ENCODE measurements around the gene PRLH. TPM values are rescaled to one million over a fixed set of nuclear protein-coding genes. Genes with fewer than 3 reads are reported as not detected.
"Not testable (repeated sequence)": the region's sequence is repeated elsewhere in the genome, so short reads cannot be mapped to it uniquely, and the experiment has no call there.

PRLH gene
- total RNA-seq, 1 donor: not detected

DNA sequence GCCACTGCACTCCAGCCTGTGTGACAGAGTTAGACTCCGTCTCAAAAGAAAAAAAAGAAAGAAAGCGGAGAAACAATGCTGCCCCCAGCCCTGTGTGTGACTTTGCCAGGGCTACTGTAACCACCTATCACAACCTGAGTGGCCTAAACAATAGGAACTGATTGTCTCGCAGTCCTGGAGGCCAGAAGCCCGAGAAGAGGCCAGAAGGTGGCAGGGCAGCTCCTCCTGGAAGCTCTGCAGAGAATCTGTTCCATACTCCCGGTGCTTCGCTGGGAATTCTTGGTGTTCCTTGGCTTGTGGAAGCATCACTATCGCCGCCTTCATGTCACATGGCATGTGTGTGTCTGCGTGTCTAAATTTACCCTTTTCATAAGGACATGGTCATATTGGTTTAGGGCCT lies 38.6 kb downstream of the PRLH start:
- DNase-seq (ENCODE audit: low read depth): peak; percentile 37
- TF ChIP-seq, protein P1, sequence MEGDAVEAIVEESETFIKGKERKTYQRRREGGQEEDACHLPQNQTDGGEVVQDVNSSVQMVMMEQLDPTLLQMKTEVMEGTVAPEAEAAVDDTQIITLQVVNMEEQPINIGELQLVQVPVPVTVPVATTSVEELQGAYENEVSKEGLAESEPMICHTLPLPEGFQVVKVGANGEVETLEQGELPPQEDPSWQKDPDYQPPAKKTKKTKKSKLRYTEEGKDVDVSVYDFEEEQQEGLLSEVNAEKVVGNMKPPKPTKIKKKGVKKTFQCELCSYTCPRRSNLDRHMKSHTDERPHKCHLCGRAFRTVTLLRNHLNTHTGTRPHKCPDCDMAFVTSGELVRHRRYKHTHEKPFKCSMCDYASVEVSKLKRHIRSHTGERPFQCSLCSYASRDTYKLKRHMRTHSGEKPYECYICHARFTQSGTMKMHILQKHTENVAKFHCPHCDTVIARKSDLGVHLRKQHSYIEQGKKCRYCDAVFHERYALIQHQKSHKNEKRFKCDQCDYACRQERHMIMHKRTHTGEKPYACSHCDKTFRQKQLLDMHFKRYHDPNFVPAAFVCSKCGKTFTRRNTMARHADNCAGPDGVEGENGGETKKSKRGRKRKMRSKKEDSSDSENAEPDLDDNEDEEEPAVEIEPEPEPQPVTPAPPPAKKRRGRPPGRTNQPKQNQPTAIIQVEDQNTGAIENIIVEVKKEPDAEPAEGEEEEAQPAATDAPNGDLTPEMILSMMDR (IDR thresholded peaks at IDR 0.05; ENCODE audit: insufficient read depth, low read depth, low read length): peak; percentile 42
- H3K4me3 ChIP-seq (ENCODE audit: low read depth, low read length): no peak overlapping the region

DNA sequence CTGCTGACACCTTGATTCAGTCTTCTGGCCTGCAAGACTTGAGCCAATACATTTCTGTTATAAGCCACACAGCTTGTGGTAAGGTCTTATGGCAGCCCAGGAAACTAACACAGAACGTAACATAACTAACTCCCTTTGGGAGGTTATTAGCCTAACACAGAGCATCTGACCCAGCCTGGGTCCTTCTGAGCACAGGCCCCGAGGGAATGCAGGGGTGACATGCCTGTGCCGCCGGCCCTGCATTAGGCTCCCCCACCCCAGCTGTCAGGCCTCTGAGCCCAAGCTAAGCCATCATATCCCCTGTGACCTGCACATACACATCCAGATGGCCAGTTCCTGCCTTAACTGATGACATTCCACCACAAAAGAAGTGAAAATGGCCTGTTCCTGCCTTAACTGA lies 40.1 kb downstream of the PRLH start:
- not testable (repeated sequence) for DNase-seq (ENCODE audit: low read depth); H3K4me3 ChIP-seq (ENCODE audit: low read depth, low read length)

DNA sequence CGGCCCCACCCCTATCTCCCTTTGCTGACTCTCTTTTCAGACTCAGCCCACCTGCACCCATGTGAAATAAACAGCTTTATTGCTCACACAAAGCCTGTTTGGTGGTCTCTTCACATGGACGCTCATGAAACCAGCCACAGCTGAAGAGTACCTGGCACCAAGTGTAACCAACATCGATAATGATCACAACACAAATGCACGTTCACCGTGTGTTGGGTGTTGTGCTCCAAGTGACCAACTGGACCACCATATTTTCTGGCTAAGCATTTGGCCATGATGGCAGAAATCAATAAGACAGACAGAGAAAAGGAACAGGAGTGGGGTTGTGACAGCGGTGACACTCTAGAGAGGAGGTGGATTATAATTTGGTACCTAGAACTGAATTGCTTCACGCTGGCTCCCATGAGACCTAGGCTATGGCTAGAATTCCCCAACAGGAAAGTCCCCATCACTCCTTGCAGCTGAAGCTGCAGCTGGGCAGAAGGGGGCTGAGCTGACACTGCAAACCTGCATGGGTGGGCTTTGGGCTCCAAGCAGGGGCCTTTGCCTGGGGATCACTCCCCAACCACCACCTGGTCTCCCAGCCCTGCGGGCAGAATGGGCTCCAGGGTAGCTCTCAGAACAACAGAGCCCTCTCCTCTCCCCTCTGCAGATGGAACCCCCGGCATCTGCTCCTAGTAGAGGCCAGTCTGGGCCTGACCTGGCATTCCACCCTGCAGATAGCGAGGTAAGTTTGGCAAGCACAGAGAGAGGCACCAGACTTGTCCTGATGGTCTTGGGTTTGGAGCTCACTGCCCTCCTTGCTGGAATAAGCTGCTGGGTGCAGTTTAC lies 46.4 kb downstream of the PRLH start:
- TF ChIP-seq, protein P1 (IDR thresholded peaks at IDR 0.05; ENCODE audit: insufficient read depth, low read depth, low read length): no peak
- no peak overlapping the region for H3K4me3 ChIP-seq (ENCODE audit: low read depth, low read length)
- DNase-seq (ENCODE audit: low read depth): no peak

DNA sequence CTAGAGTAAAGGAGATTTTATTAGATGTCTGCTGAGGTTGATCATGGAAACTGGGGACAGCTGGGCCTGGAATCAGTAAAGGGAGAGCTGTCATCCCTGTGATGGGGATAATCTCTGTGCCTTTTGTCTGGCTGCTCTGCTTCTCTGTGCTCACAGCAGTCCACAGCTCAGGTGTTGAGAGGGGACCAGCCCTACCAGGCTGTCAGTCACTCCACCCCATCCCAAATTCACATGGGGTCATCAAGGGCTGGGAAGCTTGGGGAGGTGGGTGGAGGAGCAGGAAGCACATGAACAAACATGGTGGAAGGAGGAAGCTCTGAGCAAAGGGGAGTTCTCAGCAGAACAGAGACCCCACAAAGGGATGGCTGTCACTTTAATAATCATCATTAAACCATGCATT lies 47.3 kb downstream of the PRLH start:
- TF ChIP-seq, protein P1 (IDR thresholded peaks at IDR 0.05; ENCODE audit: insufficient read depth, low read depth, low read length): no peak
- no peak for DNase-seq (ENCODE audit: low read depth)
- H3K4me3 ChIP-seq (ENCODE audit: low read depth, low read length): no peak overlapping the region

DNA sequence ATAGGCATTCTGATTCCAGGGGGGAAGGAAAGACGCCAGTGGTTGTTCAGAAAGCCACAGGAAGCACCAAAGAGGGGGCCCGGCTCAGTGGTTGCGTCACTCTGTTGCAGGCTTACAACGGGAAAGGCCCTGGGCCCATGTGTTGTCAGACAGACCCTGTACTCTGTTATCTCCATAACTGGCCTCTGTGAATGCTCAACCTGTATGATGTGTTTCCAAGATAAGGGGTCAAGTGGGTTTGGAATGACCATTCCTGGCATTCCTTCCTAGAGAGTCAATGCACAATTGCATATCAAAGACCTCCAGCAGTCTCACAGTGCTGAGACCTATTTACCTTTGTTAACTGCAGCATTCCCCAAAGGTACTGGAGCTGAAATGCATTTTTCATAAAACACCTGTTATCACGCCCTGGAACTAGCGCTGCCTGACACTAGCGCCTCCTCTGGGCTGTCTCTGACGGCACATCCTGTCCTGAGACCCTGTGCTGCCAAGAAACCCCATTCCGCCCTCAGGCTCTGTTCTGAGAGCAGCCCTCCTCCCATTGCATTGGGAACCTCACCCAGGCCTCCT lies 47.9 kb downstream of the PRLH start:
- peak; percentile 70 for DNase-seq (ENCODE audit: low read depth)
- H3K4me3 ChIP-seq (ENCODE audit: low read depth, low read length): no peak overlapping the region
- TF ChIP-seq, protein P1 (IDR thresholded peaks at IDR 0.05; ENCODE audit: insufficient read depth, low read depth, low read length): no peak

DNA sequence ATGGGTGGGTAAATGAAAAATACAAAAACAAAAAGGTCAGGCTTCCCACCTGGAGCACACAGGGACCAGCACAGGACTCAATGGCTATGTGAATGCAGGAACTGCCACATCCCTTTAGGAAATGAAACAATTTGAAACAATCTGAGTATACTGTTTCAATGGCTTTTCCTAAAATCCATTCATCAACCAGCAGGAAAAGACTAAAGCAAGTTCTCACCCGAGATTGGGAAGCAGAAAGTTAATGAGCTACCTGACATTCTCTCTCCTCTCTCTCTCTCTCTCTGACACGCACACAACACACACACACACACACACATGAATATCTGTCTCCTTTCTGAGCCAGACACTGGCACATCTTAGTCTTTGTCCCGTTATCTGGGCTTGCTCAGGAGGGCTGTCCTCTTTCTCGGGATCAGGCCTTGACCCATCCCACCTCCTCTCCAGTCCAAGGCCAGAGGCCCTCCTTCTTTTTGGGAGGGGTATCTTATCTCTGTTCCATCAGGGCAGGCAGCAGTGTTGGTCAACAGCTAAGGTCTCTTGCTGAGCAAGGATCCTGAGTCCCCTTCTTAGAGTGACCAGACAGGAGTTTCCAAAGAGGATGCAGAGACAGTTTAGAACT lies 49.4 kb downstream of the PRLH start:
- DNase-seq (ENCODE audit: low read depth): no peak
- TF ChIP-seq, protein P1 (IDR thresholded peaks at IDR 0.05; ENCODE audit: insufficient read depth, low read depth, low read length): no peak
- H3K4me3 ChIP-seq (ENCODE audit: low read depth, low read length): no peak overlapping the region

DNA sequence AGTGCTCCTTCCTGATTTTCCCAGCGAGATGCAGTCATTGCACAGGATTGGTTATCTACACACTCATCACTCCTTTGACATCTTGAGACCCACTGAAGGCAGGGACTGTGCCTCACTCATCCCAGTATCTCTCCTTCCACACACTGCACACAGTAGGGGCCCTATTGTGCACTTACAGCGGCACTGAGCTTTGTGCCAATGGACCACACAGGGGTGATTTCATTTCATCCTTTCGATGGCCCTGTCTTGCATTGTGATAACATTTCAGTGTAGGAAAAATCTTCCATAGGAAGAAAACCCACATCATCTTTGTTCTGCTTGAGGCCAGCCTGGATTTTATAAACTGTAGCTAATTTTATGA lies 50.0 kb downstream of the PRLH start:
- TF ChIP-seq, protein P1 (IDR thresholded peaks at IDR 0.05; ENCODE audit: insufficient read depth, low read depth, low read length): no peak
- no peak for DNase-seq (ENCODE audit: low read depth)
- H3K4me3 ChIP-seq (ENCODE audit: low read depth, low read length): no peak overlapping the region
